Raji (cell line): Measurements from ENCODE around the gene UBD.

ENCODE experiments used
- POLR2A ChIP-seq: IDR thresholded peaks from 2 replicates; pipeline ENCODE4 v1.6.1; 2011; ENCODE audit warnings: low read depth, low read length, control low read depth; ENCODE audit not compliant: insufficient read depth

Gene UBD

GRCh38 chr6:29519291-29520010, 40.1 kb downstream of the UBD start:
- no peak for TF ChIP-seq POLR2A

DNA sequence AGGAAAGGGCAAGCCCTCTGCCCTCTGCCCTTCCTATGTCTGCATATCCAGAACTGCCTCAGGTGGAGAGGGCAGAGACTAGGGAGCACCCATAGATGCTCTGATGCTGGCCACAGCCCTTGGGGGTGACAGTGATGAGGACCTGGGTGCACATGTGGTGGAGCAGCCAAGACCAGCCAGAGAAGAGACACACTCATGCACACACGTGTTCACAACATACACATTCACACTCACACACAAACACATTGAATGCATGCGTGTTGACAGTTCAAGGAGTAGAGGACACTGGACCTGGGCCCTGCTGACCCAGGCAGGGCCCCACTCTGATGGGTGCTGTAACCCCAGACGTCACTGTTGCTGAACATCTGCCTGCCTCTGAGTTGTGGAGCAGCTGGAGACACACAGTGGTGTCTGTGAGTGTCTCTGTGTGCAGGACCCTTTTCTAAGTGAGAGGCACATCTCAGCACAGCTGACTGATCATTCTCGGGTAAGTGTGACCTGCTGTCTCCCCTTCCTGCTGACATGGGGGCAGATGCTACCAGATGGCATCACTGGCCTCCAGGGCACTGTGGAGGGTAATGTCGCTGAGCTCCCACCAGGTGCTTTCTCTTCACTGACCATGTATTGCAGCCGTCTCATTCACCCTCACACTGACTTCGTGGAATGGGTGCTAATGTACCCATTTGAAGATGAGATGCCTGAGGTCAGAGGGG, 41.6 kb downstream of the UBD start:
- TF ChIP-seq POLR2A, result no peak

DNA sequence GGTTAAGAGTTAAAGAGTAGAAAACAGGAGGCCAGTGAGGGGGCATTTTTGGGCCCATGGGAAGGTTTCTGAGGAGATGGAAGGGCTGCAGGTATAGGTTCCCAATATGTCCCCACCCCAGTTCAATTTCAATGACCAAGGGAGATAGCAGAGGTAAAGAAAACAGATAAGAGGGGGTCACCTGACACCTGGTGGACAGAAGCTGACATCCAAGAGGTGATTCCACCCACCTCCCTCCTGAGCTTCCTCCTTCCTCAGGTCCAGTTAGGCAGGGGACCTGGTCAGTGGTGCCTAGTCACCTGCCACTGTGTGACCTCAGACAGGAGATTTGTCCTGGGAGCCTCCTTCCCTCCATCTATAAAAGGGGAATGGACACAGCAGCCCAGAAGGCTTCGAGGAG, 42.3 kb downstream of the UBD start:
- no peak for TF ChIP-seq POLR2A

DNA sequence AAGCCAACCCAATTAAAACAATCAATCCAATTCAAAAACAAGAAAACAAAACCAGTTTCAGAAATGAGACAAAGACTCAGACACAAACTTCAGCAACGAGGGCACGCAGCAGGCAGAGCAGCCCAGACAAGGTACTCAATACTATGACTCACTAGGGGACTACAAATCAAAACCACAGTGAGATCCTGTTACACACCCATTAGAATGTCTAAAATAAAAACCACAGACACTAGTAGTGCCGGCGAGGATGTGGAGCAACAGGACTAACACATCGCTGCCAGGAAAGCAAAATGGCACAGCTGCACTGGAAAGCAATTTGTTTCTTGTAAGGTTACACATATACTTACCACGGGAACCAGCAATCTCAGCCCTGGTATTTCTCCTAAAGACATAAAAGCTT, 43.4 kb downstream of the UBD start:
- no peak for TF ChIP-seq POLR2A

DNA sequence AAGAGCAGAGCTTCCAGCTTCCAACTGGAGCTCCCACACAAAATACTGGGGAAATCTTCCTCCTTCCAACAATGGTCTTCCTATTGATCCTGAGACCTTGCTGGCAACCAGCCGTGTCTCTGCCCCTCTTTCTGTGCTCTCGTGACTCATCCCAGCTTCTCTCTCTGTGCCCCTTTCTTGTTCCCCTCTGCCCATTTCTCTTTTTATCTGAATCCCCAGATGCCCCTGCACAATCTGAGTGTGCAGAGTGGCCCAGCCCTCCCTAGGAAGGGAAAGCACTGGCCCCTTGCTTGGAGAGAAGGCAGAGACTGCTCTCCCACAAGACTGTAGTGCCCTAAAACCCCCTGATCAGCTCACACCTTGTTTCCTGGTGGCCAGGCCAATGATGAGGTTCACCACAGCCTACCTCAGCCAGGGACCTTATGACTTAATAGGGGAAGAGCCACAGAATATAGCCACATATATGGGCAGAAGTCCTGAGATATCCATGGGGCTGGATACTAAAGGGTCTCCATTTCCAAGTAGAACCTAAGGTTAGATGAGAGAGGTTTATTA, 48.7 kb downstream of the UBD start:
- no peak for TF ChIP-seq POLR2A

GRCh38 chr6:29510202-29510601, 49.3 kb downstream of the UBD start:
- TF ChIP-seq POLR2A, result no peak

GRCh38 chr6:29509711-29510110, 49.8 kb downstream of the UBD start:
- no peak for TF ChIP-seq POLR2A

DNA sequence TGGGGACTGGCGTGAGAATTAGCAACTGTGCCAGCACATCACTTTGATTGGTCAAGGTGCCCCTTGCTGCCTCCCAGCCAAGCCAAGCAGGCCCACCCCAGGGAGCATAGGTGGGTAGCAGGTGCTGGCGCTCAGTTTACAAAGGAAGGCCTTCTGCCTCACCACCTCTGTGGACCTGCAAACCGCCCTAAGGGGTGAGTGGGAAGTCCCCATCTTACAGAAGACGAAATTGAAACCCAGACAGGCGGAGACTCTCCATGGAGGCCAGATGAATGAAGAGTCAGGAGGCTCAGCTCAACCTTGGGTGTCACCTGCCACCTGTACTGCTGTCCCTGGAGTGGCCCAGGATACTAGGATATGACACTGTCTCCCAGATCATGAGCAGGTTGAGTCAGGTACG, 50.3 kb downstream of the UBD start:
- no peak for TF ChIP-seq POLR2A

- no peak for TF ChIP-seq POLR2A
Measured at GRCh38 chr6:29507319-29507718, 52.2 kb downstream of the UBD start.

- TF ChIP-seq POLR2A, result no peak
Measured at GRCh38 chr6:29506446-29507067, 53.0 kb downstream of the UBD start.

- TF ChIP-seq POLR2A, result no peak
Measured at GRCh38 chr6:29505808-29506207, 53.7 kb downstream of the UBD start.
